ENCODE results near the gene MTERF4. TPM values are rescaled to one million over a fixed set of nuclear protein-coding genes. Genes with fewer than 3 reads are reported as not detected.

The MTERF4 gene
- total and polyA plus RNA-seq, 7 donors = 18.9 to 47.9 (median 29.1) TPM

DNA sequence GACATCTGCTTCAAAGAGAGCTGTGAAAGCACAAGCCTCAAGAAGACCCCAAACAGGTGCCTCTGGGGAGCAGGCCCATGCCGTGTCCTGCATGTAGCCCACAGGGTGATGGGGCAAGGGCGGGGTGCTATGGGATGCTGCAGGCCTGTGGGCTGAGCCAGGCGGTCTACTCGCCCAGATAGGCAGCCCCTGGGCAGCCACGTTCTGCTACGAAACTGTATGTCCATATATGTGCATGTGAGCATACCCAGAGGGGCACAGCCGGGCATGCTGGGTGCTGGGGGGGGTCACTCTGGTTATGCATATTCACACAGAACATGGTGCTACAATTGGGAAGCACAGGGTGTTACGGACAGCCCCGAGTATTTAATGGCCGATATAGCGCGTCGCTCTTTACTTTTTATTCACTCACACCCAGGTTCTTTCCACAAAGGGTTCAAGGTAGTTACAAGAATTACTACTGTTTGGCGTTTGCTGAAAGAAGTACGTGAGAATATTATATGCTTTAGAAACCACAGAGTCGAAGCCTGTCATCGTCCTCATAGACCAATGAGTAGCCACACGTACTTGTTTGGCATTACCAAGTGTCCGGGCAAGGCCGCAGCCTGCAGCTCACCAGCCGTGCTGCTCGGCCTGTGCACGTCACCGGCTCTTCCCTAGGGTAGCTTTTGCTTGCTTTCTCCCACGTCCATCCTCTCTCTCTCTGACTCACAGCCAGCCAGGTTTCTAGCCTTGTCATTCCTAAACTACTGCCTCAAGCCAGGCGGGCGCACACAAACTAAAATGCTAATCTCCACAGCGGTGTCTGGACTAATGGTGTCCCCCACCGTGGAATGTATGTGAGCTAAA, 14.4 kb downstream of the MTERF4 start:
- no peak for DNase-seq
- H3K36me3 ChIP-seq = peaks cover 16 to 82% (median 32%) of the 10 kb centered on the region in 4 donors

DNA sequence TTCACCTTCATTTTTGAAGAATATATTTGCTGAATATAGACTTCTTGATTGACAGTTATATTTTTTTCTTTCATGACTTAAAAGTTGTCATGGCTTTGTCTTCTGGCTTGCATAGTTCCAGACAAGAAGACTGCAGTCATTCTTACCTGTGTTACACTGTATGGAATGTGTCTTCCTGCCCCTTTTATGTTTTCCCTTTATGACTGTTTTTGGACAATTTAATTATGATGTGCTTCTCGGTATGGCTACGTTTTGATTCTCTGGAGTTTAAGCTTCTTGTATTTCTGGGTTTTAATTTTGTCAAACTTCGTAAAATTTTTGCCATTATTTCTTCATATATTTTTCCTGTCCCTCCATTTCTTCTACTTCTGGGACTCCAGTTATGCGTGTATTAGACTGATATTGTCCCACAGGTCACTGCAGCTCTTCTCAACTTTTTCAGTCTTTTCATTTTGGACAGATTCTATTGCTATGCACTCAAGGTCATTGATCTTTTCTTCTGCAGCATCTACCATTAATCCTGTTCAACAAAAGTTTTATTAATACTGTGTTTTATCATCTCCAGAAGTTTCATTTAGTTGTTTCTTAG, 17.1 kb downstream of the MTERF4 start:
- no peaks in the 10 kb centered on the region for H3K9me3 ChIP-seq
- WGBS, 2 donors = 97 to 98% methylated on average over 4 of the region's 4 CpGs
- no peak overlapping the region for H3K27ac ChIP-seq
- peaks cover 16 to 56% (median 27%) of the 10 kb centered on the region in 4 donors for H3K36me3 ChIP-seq
- TF ChIP-seq, protein P1, sequence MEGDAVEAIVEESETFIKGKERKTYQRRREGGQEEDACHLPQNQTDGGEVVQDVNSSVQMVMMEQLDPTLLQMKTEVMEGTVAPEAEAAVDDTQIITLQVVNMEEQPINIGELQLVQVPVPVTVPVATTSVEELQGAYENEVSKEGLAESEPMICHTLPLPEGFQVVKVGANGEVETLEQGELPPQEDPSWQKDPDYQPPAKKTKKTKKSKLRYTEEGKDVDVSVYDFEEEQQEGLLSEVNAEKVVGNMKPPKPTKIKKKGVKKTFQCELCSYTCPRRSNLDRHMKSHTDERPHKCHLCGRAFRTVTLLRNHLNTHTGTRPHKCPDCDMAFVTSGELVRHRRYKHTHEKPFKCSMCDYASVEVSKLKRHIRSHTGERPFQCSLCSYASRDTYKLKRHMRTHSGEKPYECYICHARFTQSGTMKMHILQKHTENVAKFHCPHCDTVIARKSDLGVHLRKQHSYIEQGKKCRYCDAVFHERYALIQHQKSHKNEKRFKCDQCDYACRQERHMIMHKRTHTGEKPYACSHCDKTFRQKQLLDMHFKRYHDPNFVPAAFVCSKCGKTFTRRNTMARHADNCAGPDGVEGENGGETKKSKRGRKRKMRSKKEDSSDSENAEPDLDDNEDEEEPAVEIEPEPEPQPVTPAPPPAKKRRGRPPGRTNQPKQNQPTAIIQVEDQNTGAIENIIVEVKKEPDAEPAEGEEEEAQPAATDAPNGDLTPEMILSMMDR (IDR thresholded peaks at IDR 0.05) = no peak
- H3K4me3 ChIP-seq = no peak overlapping the region
- intact Hi-C loops (cut with DNase I) = no loop called here
- no peaks in the 10 kb centered on the region for H3K27me3 ChIP-seq
- no peak for DNase-seq
- peaks cover 0 to 6% (median 0%) of the 10 kb centered on the region in 4 donors for H3K4me1 ChIP-seq

More for the DNA sequence above, 14.4 kb downstream of the MTERF4 start:
- WGBS, 2 donors = 95% methylated on average over 29 of the region's 29 CpGs
- no peaks in the 10 kb centered on the region for H3K4me1 ChIP-seq
- intact Hi-C loops (cut with DNase I) = no loop called here
- H3K9me3 ChIP-seq = no peaks in the 10 kb centered on the region
- no peak overlapping the region for H3K4me3 ChIP-seq
- no peaks in the 10 kb centered on the region for H3K27me3 ChIP-seq
- TF ChIP-seq EP300 (IDR thresholded peaks at IDR 0.05) (no peak), POLR2A (IDR thresholded peaks at IDR 0.05) (no peak), POLR2AphosphoS5 (IDR thresholded peaks at IDR 0.05) (no peak)
- TF ChIP-seq, protein P1 (IDR thresholded peaks at IDR 0.05) = no peak
- no peak overlapping the region for H3K27ac ChIP-seq

DNA sequence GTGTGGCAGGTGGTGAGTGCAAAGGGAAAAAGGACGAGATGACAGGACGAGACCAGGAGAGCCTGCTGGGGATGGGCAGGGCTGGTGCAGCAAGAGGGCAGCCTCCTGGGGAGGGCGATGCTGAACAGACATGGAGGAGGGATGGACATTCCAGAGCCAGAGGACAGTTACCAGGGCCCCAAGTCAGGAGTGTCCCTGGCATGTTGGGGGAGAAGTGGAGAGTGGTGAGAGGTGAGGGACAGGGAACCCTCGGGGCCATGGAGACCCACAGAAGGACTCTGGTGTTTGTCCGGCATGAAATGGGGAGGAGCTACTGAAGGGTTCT, 19.0 kb downstream of the MTERF4 start:
- H3K9me3 ChIP-seq = no peaks in the 10 kb centered on the region
- DNase-seq = no peak
- 80 to 88% methylated on average over 5 of the region's 5 CpGs for WGBS, 2 donors
- TF ChIP-seq POLR2AphosphoS5 (IDR thresholded peaks at IDR 0.05) (no peak), EP300 (IDR thresholded peaks at IDR 0.05) (no peak), POLR2A (IDR thresholded peaks at IDR 0.05) (no peak)
- TF ChIP-seq, protein P1 (IDR thresholded peaks at IDR 0.05) = no peak
- peaks cover 0 to 6% (median 0%) of the 10 kb centered on the region in 4 donors for H3K4me1 ChIP-seq
- peaks cover 9 to 37% (median 12%) of the 10 kb centered on the region in 4 donors for H3K36me3 ChIP-seq
- no peak overlapping the region for H3K27ac ChIP-seq
- intact Hi-C loops (cut with DNase I) = no loop called here
- H3K27me3 ChIP-seq = no peaks in the 10 kb centered on the region
- no peak overlapping the region for H3K4me3 ChIP-seq

DNA sequence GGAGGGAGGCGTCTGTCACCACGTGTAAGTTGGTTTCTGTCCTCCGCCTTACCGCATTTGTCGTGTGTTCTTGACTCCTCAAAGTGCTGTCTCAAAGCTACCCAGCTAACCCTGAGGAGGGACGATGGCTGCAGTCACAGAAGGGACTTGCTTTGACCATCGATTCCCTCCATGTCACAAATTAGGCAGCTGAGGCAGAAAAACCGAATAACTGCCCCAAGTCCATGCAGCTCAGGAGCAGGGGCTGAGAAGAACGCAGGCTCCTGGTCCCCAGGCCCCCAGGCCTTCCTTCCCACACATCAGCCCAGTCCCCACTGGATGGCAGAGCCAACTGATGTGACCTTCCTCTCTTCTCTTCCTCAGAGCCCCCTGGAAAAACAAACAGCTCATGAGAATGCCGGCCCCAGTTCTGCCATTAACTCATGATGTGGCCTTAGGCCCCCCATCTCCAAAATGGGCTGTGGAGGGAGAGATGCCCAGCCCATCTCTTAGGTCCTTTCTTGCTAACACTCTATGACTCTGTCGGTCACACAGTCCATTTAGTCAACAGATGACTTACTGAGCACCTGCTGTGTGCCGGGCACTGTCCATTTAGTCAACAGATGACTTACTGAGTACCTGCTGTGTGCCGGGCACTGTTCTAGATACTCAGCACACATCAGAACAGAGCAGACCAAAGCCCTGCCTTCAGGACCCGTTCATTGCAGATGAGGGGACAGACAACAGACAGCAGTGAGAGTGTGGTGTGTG, 19.6 kb downstream of the MTERF4 start:
- no peaks in the 10 kb centered on the region for H3K9me3 ChIP-seq
- intact Hi-C loops (cut with DNase I) = no loop called here

More for the DNA sequence above, 19.6 kb downstream of the MTERF4 start:
- Histone ChIP-seq H3K27ac (no peak overlapping the region), H3K27me3 (no peaks in the 10 kb centered on the region), H3K36me3 (peaks cover 4 to 32% (median 8%) of the 10 kb centered on the region in 4 donors), H3K4me3 (no peak overlapping the region), H3K4me1 (peaks cover 0 to 6% (median 0%) of the 10 kb centered on the region in 4 donors)
- WGBS, 2 donors = 68 to 85% methylated on average over 14 of the region's 14 CpGs
- TF ChIP-seq POLR2A (IDR thresholded peaks at IDR 0.05) (no peak), POLR2AphosphoS5 (IDR thresholded peaks at IDR 0.05) (no peak), EP300 (IDR thresholded peaks at IDR 0.05) (no peak)
- TF ChIP-seq, protein P1 (IDR thresholded peaks at IDR 0.05) = no peak
- DNase-seq = no peak
